Measurements from ENCODE around the gene AGRN.

GRCh38 chr1:1092894-1093609 lies 73.1 kb downstream of the AGRN start:
- TF ChIP-seq CTCF (IDR thresholded peaks at IDR 0.05): no peak
- no peak for TF ChIP-seq POLR2A (IDR thresholded peaks at IDR 0.05)
